NCI-H2029 treated with DMSO at 0.1 percent for 48 hours (cell line): ENCODE measurements around the gene MLLT1.

Source experiments
- DNase-seq: peaks from one replicate; lab custom pipeline; 2025; lab: John Stamatoyannopoulos, UW

The MLLT1 gene

DNA sequence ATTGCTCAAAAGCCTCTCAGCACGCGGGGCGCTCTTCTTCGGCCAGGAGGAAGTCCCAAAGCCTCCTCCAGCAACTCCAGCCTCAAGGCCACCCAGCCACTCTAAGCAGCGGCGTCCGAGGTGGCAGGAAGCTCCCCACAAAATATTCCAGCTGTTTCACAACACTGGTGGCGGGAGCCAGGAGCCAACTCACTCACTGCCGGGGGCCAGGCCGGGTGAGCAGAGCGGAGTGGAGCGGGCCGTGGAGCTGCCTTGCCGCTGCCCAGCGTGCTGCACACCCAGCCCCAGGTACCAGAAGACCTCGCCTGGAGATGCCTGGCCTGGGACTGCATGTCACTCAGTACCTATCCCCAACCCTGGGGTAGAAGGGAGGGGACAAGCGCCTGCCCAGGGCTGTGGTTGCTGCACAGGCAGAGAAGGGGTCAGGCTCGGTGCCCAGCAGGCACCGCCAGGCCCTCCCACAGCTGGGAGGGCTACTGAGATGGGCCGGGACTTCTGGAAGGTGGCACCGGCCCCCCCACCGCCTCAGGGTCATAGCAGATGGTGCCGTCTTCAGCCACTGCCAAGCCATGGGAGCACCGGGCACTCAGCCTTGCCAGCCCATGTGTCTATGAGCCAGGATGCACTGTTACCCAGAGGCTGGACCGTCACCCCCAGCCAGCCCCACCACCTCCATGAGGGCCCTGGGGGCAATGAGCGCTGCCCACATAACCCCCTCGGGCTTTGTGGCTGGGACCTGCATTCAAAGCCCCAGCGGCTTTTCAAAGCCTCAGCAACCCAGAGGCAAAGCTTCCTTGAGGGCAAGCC is 59.2 kb downstream of the MLLT1 start:
- DNase-seq = no peak

DNA sequence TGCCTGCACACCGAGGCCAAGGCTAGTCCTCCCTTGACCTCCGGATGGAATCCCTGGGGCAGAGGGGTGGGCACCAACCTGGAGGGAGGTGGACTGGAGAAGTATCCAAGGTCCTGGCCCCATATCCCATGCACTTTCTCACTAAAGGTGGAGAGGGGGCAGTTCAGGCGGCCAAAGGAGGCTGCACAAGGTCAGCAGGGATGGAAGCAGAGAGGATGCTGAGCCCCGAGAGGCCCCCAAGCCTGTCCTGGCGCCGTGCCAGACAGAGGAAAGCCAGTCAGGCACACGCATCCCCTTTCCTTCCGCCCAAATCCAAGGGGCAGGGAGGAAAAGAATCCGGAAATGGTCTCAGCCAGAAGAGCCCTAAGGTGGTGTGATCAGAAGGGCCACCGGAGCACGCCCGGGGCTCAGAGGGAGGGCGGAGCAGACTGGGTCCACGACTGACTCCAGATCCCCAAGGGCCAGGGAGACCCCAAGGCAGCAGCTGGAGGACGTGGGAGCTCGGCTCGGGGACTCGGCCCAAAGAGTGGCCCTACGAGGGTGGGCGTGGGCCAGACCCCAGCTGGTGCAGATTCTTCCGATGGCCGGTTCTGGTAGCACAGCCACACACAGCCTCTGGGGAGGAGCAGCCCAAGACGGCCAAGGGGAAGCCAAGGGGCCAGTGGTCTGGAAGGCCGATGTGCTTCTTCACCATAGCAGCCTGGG is 60.0 kb downstream of the MLLT1 start:
- DNase-seq = no peak

DNA sequence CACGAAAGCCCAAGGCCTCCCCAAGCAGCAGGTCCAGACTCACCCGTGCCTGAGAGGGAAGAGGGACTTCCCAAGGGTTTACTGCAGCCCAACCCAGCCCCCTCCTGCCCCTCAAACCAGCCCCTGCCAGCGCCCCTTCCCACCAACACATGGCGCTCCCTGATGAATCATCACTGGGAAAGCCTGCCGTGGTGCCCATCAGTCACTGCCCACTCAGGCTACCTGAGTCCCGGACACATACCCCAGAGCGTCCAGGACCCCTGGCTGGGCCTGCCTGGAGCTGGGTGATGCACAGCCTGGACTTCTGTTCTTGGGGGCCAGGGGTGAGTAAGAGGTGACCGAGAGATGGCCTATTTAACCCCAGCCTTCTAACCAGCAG is 60.6 kb downstream of the MLLT1 start:
- no peak for DNase-seq

DNA sequence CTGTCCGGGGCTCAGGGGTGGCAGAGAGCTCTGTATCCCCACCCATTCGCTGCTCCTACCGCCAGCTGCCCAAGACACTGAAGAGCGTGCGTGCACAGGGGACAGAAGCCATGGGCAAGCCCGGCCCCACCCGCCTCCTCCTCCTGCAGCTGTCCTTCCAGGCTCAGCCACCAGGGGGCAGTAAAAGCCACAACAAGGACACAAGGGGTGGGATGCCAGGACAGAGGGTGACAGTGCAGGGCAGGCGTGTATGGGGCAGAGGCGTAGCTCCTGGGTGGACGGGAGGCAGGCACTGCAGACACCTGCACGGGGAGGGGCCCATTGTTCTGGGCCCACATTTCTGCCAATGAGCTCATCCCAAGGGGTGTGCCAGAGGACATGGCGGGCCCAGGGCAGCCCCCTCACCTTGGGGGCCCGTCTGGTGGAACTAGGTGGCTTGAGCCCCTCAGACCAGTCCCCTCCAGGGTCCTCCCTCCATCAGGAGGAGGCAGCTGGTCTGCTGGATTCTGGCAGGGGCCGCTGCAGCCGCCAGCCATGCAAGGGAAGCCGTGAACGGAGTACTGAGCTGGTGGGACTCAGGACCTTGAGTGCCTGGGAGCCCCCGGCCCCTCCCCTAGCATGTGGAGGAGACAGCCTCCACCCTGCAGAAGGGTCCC is 61.2 kb downstream of the MLLT1 start:
- peak; percentile 32 for DNase-seq

DNA sequence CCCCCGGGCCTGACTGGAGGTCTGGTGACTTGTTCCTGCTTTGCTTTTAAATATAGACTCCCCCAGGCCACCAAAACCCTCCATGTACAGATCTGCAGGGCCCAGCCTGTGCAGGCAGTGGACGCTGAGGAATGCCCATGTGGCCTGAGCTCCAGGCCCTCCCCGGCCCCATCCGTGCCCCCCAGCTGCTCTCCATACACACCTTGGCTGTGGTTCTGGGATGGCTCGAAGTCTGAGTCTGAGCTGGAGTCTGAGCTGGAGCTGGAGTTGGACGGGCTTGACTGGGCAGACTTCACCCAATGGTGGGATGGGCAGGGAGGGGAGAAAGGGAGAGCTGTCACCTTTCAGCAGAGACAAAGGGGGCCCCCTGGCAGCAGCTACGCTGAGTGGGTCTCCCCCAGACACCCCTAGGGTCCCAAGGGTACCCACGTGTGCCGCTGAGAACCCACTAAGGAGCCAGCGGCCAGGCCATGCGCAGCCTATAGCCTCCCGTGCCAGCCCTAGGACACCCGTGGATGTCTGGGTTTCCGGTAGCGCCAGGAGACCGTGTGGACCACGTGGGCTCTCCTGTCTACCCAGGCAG is 61.9 kb downstream of the MLLT1 start:
- no peak for DNase-seq

DNA sequence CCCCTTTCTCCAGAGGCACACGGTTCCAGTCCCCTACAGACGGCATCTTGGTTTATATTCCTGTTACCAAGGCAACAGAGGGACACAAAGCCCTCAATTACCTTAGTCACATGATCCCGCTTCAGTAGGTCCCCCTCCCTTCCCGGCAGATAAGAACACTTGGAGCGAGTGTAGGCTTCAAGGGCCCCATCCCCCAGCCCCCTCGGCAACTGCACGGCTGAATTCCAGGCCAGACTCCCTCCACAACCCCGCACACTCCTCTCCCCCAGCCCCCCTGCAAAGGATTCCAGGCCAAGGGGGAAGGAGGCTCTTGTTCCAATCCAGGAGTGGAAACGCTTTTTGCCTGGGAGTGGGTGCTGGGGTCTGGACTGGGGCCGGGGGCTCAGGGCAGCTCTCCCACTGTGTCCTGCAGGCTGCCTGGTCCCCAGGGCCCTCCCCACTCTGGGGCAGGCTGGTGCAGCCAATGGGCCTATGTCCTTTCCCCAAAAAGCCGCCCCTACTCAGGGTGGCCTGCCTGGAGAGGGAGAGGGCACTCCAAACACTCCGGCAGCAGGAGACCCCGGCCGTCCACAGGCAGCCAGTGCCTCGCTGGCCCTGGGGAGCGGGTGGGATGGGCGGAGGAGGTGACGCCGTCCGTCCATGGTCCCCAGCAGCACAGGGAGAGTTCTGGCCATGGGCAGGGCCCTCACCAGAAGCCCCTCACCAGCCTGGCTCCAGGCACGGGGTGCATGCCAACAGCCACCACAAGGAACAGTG is 62.6 kb downstream of the MLLT1 start:
- DNase-seq = peak; percentile 28

DNA sequence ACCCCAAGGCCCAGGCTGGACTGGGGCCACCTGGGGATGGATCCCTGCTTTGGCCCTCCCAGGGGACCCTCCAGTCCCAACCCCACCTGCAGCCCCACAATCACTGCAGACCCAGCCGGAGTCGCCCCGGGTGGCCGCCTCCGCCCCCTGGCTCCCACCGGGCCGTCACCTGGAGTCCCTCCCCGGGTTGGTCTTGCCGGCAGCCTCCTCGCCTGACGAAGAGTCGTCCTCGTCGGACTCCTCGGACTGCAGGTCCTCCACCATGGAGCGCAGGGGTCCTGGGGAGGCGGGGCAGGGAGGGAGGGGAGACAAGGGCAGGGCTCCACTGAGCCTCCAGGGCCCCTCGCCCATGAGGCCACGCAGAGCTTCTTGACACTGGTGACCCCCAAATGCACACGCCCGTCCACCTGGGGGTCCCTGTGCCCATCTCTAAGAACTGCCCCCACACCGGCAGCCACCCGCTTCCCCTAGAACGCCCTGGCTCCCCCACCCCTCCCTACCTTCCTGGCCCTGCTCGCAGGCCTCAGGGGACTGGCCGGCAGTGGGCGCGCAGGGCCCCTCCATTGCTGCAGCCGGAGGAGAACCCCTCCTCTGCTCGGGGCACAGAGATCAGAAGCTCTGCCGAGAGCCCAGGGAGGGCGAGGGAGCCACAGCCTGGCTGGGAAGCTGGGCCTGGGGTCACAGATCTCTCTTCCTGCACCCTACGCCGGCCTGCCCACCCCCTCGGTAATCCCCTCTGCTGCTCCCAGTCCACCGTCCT is 63.4 kb downstream of the MLLT1 start:
- no peak for DNase-seq

DNA sequence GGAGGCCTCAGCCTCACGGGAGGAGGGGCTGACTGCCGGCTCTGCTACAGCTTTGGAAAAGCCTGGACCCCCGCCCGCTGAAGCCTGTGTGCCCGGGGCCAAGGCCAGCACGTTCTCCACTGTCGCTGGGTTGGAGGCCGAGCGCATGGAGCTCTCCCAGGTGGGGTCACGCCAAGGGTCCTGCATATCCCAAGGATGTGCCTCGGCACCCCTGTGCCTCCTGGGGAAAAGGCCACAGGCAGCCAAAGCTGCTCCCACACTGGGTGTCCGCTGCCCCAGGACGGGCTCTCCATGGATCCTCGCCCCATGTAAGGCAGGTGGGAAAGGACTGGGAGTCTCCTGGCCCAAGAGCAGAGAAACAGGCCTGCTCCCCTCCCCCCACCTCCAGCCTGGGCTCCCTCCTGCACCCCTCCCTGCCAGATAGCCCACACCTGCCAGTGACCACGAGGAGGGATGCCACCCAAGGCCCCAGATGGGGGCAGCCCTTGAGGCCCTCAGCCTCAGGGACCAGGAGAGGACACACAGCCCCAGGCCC is 64.0 kb downstream of the MLLT1 start:
- no peak for DNase-seq

DNA sequence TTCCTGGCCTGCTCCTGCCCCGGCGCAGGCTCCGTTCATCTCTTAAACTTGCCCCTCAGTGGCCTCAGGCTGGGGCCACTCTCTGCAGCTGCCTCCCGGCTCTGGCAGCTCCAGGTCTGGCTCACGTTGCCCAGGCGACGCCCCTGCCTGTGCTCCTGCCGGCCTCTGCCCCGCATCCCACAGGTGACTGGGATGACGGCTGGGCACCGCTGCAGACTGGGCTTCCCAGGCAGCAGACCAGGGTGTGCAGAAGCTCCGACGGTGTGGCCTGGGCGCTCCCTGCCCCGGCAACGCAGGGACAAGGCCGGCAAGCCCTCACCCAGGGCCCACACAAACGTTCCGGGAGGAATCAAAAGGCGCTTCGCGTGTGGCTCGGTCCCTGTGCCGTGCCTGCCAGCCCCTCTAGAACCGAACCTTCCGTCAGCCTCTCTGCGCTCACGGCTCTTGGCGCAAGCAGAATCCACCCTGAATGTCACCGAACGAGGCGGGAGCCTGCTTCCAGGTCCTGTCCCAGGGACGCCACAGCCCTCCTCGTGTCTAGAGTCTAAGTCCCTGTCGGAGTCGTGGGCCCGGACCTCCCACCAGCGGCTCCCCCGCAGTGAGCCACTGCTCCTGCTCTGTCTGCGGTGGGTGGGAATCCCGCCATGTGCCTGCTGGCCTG is 64.8 kb downstream of the MLLT1 start:
- no peak for DNase-seq

DNA sequence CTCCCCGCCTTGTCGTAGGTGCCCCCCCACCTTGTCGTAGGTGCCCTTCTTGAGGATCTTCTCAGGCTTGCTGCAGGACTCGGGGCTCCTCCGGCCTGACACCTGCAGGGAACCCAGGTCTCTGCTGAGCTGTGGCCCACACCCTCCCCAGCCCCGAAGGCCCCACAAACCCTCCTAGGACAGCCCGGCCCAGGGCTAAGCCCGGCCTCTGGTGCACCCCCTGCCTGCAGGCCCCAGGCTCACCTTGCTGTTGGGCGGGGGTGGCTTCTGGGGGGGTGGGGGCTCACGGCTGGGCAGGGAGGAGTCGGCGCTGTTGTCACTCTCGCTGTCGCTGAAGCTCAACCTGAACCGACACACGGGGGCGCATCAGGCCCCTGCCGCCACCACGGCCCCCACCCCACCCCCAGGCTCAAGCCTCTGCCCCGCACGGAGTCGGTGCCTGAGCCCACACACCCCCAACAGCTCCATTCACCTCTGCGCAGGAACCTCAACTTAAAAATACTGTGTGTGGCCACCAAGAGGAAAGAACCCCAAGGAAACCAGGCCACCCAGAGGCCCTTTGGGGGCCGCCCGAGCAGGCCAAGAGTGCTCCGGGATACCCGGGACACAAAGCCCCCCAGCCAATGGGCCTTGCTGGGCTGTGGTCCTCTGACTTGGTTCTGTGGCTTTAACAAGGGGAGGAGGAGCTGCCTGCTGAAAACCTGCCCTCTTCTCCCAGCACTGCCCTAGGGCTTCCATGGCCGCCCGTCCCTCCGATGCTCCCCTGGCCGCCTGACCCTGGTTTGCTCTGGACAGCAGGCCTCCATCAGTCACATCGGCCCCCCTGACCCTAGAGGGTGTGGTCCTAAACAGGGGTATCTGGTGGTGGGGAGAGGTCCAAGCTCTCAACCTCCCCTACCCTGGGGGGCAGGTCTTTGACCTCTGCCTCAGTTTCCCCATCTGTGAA is 65.8 kb downstream of the MLLT1 start:
- DNase-seq = no peak

DNA sequence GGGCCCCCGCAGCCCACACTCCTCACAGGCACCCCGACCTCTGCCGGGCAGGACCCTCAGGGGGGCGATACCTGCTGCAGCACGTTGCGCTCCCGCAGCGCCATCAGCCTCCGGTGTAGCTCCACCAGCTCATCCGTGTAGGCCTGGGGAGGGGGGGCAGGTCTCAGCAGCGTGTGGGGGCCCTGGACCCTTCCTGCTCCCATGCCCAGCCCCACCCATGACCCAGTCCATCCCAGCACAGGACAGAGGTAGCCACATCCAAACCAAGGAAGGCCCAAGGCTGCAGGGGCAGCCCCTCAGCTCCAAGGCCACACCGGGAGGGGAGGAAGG is 66.5 kb downstream of the MLLT1 start:
- DNase-seq = no peak

DNA sequence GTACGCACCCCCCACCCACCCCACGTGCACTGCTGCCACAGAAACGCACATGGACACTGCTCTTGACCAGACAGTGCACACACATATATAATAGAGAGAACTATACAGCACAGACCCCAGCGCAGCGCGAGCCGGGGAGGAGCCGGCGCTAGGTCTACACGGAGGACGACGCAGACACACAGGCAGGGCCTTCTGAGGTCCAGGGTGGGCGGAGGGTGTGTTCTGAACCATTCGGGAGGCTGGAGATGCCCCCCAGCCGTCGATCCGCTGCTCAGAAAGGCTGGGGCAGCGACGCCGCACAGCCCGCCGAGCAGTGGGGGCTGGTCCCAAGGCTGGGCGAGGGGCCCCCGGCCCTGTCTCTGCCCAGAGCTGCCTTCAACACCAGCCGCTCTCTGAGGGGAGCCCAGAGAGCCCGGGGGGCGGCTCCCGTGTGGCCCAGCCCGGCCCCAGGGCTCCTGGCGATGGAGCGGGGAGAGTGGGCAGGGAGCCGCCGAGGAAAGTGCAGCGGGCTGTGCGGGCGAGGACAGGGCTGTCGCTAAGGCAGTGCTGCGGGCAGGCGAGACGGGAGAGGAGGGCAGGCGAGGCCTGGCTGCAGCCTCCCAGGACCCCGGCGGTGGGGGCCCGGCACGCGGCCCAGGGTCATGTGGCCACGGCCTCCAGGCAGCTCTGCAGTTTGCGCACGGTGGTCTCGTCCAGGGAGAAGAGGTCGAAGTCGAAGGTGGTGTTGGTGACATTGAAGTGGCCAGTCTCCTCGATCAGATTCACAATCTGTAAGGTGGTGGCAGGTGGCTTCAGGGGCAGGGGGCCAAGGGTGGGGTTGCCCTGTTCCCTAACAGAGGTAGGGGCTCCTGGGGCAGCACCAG is 67.1 kb downstream of the MLLT1 start:
- DNase-seq = no peak

DNA sequence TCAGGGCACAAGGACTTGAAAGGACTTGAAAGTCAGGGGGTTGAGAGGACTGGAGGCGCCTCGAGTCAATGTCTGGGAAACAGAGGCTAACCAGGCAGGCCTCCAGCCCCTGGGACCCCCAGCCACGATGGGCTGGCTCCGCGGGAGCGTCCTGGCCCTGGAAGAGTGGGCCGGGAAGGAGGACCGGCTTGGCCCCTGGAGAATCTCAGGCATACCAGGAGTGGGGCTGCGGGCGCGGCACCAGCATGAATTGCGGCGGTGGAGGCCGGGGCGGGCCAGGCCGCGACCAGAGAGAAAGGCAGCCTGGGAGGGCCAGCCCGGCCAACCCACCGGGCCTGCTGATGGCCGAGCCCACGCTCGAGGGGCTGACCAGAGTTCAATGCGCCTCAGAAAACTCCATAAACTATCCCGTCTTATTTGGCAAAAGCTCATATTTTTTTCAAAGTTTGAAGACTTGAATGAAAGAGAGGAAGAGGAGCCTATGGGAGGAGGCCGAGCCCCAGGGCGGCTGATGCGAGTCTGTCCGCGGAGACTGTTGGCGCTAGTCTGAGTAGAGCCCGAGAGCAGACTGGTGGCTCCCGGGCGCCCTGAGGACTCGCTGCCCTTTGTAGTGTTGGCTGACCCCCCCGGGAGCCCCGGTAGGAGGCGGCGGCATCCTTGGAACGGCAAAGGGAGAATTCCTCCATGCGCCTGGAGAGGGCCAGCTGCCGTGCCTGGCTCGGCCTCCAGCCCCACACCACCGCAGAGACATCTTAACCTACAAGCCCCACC is 68.0 kb downstream of the MLLT1 start:
- no peak for DNase-seq

DNA sequence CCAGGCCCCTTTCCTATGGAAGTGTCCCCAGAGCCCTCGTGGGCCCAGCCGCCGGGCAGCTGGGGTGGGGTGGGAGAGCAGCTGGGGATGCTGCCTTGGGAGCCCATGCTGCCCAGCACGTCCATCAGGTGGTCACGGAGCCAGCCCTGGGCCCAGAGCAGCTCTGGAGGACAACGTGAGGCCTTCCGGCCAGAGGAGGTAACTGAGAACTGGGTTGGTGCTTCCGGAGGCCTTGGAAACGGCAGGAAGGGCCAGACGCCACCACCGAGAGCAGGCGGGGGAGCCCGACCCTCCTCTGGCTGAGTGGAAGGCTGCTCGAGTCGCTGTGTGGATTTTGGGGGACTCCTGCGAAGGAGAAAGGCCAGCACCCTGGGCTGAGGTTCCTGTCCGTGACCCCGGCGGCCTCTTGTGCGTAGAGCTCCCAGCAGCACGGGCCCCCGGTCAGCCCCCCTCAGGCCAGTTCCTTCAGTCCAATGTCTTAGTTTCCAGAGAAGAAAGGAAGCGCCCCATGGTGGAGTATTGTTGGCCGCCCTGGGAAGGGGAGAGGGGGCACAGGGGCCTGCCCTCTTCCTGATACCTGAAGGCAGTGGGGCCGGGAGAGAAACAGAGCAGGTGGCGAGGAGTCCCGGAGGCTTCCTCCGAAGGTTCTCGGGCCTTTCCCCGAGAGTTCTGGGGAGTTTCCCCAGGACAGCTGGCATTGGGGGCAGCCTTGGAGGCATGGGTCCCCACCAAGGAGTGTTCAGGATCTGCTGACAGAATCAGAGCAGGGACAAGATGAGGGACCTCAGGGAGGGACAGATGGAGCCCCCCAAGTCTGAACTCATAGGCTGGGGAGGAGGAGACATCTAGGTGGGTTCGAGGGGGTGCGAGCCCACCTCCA is 68.8 kb downstream of the MLLT1 start:
- no peak for DNase-seq

DNA sequence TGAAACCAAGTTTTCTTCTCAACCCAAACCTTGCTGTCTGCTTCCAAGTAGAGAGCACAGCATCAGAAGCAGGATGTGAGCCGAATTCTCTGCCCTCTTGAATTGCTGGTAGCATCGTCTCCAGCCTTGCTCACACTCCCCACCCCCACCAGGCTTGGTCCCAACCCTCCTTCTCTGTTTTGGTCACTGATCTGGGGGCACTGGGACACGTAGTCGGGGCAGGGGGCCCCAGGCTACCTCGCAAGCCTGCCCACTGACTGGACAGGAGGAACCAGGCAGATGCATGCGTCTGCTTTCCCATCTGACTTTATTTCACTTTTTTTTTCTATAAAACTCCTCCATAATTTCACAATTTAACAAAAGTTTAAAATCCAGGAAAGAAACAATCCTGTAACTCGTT is 69.7 kb downstream of the MLLT1 start:
- no peak for DNase-seq

DNA sequence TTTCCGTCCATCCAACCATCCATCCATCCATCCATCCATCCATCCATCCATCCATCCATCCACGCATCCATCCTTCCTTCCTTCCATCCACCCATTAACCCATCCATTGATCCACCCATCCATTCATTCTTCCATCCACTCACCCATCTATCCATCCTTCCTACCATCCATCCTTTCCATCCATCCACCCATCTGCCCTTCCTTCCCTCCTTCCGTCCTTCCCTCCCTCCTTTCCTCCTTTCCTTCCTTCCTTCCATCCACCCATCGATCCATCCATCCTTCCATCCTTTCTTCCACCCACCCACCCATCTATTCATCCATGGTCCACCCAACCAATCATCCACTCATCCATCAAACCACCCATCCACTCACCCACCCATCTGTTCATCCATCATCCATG is 70.1 kb downstream of the MLLT1 start:
- no peak for DNase-seq

DNA sequence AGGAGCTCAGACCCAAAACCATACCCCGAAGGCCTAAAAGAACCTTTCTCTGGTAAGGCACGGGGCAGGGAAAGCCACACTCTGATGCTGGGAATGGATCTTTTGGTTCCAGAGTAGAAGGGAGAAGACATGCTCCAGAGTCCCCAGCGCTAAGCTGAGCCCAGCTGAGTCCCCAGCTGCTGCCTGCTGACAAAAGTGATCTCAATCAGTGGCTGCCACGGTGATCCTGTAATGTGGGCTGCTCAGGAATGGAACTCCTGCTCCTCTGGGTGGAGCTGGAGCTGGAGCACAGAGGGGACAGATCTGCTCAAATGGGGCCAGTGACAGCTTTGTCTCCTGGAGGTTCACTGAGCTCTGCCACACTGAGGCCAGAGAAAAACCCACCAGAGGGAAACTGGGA is 70.5 kb downstream of the MLLT1 start:
- no peak for DNase-seq
